ENCODE data around the gene C1QTNF9B.

The C1QTNF9B gene

GRCh38 chr13:23851106-23851505 is 46.2 kb downstream of the C1QTNF9B start:
- no peak overlapping the region for H3K27ac ChIP-seq
- ChIA-PET POLR2A (ENCODE audit: low non-redundant PET) (no interaction called here), CTCF (no interaction called here)
- TF ChIP-seq CTCF (conservative IDR thresholded peaks at IDR 0.05; ENCODE audit: low read depth): no peak
- no peak for DNase-seq (ENCODE audit: low spot score)

- CTCF ChIA-PET: interaction anchor here (0.6 to 0.8 kb wide), 3 partner anchors 8 to 374 kb away, joined by 3 read pairs; no protein-coding TSS in a partner anchor
- TF ChIP-seq CTCF (conservative IDR thresholded peaks at IDR 0.05; ENCODE audit: low read depth): no peak
- DNase-seq (ENCODE audit: low spot score): no peak
- POLR2A ChIA-PET (ENCODE audit: low non-redundant PET): no interaction called here
- H3K27ac ChIP-seq: no peak overlapping the region
Observed at GRCh38 chr13:23850134-23850533, 47.2 kb downstream of the C1QTNF9B start.

GRCh38 chr13:23849670-23850069 is 47.6 kb downstream of the C1QTNF9B start:
- CTCF ChIA-PET: interaction anchor here (0.6 to 0.8 kb wide), 2 partner anchors 8 to 374 kb away, joined by 3 read pairs; no protein-coding TSS in a partner anchor
- POLR2A ChIA-PET (ENCODE audit: low non-redundant PET): no interaction called here
- no peak for TF ChIP-seq CTCF (conservative IDR thresholded peaks at IDR 0.05; ENCODE audit: low read depth)
- H3K27ac ChIP-seq: no peak overlapping the region
- no peak for DNase-seq (ENCODE audit: low spot score)

- H3K27ac ChIP-seq: no peak overlapping the region
- DNase-seq (ENCODE audit: low spot score): no peak
- no peak for TF ChIP-seq CTCF (conservative IDR thresholded peaks at IDR 0.05; ENCODE audit: low read depth)
- ChIA-PET CTCF (no interaction called here), POLR2A (ENCODE audit: low non-redundant PET) (no interaction called here)
Observed at GRCh38 chr13:23848646-23849141, 48.6 kb downstream of the C1QTNF9B start.

- POLR2A ChIA-PET (ENCODE audit: low non-redundant PET): no interaction called here
- TF ChIP-seq CTCF (conservative IDR thresholded peaks at IDR 0.05; ENCODE audit: low read depth): no peak
- no peak overlapping the region for H3K27ac ChIP-seq
- CTCF ChIA-PET: no interaction called here
- no peak for DNase-seq (ENCODE audit: low spot score)
Observed at GRCh38 chr13:23848019-23848418, 49.3 kb downstream of the C1QTNF9B start.

- DNase-seq (ENCODE audit: low spot score): no peak
- ChIA-PET POLR2A (ENCODE audit: low non-redundant PET) (no interaction called here), CTCF (no interaction called here)
- no peak for TF ChIP-seq CTCF (conservative IDR thresholded peaks at IDR 0.05; ENCODE audit: low read depth)
- H3K27ac ChIP-seq: no peak overlapping the region
Observed at GRCh38 chr13:23847497-23847896, 49.8 kb downstream of the C1QTNF9B start.
